ENCODE results near the gene CEP20. TPM values are rescaled to one million over a fixed set of nuclear protein-coding genes. Genes with fewer than 3 reads are reported as not detected.
"Not testable (repeated sequence)": the region's sequence is repeated elsewhere in the genome, so short reads cannot be mapped to it uniquely, and the experiment has no call there.

Gene CEP20
- polyA plus RNA-seq, 2 of the 4 experiments (the other 2 are of a cell fraction): 58.7 to 97.5 TPM

- TF ChIP-seq FOXS1 (CRISPR knock-in tag; IDR thresholded peaks at IDR 0.05) (no peak), POLR2AphosphoS2 (conservative IDR thresholded peaks at IDR 0.05; ENCODE audit: low read length) (no peak), NR3C1 (IDR thresholded peaks at IDR 0.05) (no peak), RCOR1 (IDR thresholded peaks at IDR 0.05; ENCODE audit: low read depth, low read length) (no peak), HMGXB4 (CRISPR knock-in tag; IDR thresholded peaks at IDR 0.05; ENCODE audit: borderline replicate concordance) (no peak), CEBPB (IDR thresholded peaks at IDR 0.05) (peak; percentile 32 to 89; a peak in 3 of 4 replicates), EP300 (IDR thresholded peaks at IDR 0.05) (no peak), ZNF302 (CRISPR knock-in tag; IDR thresholded peaks at IDR 0.05) (no peak), ZFP36 (IDR thresholded peaks at IDR 0.05; ENCODE audit: borderline replicate concordance, partially characterized antibody) (no peak), JUNB (IDR thresholded peaks at IDR 0.05) (no peak), TFCP2L1 (CRISPR knock-in tag; IDR thresholded peaks at IDR 0.05) (no peak), HEYL (CRISPR knock-in tag; IDR thresholded peaks at IDR 0.05) (no peak), HOXA7 (CRISPR knock-in tag; IDR thresholded peaks at IDR 0.05) (no peak), RAD21 (conservative IDR thresholded peaks at IDR 0.05 in 1 of 2, IDR thresholded peaks at IDR 0.05 in 1 of 2) (no peak), CHD4 (IDR thresholded peaks at IDR 0.05; ENCODE audit: borderline replicate concordance) (no peak), BCL3 (IDR thresholded peaks at IDR 0.05) (peak; percentile 41; the same call in 1 of the 3 replicates), ATOH8 (CRISPR knock-in tag; IDR thresholded peaks at IDR 0.05; ENCODE audit: low read depth) (no peak), E2F6 (IDR thresholded peaks at IDR 0.05; ENCODE audit: borderline replicate concordance, low read depth) (0 out of 2 replicates have a peak, but pooled peaks have one; percentile 57), CBX8 (IDR thresholded peaks at IDR 0.05) (no peak), RNF2 (IDR thresholded peaks at IDR 0.05; ENCODE audit: borderline replicate concordance, low read depth) (no peak), HES2 (IDR thresholded peaks at IDR 0.05) (no peak), PBX3 (IDR thresholded peaks at IDR 0.05) (0 out of 2 replicates have a peak, but pooled peaks have one; percentile 22), EHF (CRISPR knock-in tag; IDR thresholded peaks at IDR 0.05) (no peak), MAX (IDR thresholded peaks at IDR 0.05) (peak; percentile 67)
Measured at GRCh38 chr16:15888072-15888976, at the start of gene CEP20 (continued).

- CTCF ChIA-PET: interaction anchor here (0.6 to 1.6 kb wide), 3 partner anchors 10 to 255 kb away, joined by 3 to 5 read pairs (median 4); no protein-coding TSS in a partner anchor
- 95% methylated on average over 6 of the region's 6 CpGs for WGBS (ENCODE audit: missing lambda C conversion rate)
Measured at GRCh38 chr16:15936809-15937208, 48.4 kb upstream of the CEP20 start.

More at GRCh38 chr16:15936809-15937208, 48.4 kb upstream of the CEP20 start:
- ATAC-seq; H3K4me2 ChIP-seq; H3K4me3 ChIP-seq; POLR2A ChIA-PET; DNase-seq (ENCODE audit: low read depth in 1 of 2, low spot score in 1 of 2); H3K27ac ChIP-seq; FAIRE-seq; H3K4me1 ChIP-seq: not testable (repeated sequence)
- H3K9me3 ChIP-seq: peaks cover 11% of the 10 kb centered on the region

Data from A549 (cell line).